NCI-H1417 treated with DMSO at 0.1 percent for 48 hours (cell line): ENCODE results near the gene NMD3.
"Not testable (repeated sequence)": the region's sequence is repeated elsewhere in the genome, so short reads cannot be mapped to it uniquely, and the experiment has no call there.

Experiments
- DNase-seq: peaks from one replicate; lab custom pipeline; 2025; lab: John Stamatoyannopoulos, UW

The NMD3 gene

GRCh38 chr3:161282387-161282786 lies 61.3 kb downstream of the NMD3 start:
- not testable (repeated sequence) for DNase-seq

GRCh38 chr3:161284989-161285388 lies 63.9 kb downstream of the NMD3 start:
- no peak for DNase-seq

DNA sequence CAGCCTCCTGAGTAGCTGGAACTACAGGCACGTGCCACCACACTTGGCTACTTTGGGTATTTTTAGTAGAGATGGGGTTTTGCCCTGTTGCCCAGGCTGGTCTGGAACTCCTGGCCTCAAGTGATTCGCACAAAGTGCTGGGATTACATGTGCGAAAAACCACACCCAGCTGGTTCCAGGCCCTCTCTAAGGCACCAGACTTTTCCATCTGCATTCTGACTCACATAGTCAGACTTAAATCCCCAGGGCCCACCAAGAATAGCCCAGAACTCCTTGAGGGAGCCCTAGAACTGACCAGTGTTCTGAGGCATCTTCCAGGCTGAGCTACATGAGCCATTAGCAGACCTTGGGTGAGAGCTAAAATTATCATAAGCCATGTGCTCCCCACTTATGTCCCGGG lies 68.1 kb downstream of the NMD3 start:
- no peak for DNase-seq

GRCh38 chr3:161291191-161291901 lies 70.2 kb downstream of the NMD3 start:
- DNase-seq = no peak

GRCh38 chr3:161293381-161293780 lies 72.3 kb downstream of the NMD3 start:
- no peak for DNase-seq

DNA sequence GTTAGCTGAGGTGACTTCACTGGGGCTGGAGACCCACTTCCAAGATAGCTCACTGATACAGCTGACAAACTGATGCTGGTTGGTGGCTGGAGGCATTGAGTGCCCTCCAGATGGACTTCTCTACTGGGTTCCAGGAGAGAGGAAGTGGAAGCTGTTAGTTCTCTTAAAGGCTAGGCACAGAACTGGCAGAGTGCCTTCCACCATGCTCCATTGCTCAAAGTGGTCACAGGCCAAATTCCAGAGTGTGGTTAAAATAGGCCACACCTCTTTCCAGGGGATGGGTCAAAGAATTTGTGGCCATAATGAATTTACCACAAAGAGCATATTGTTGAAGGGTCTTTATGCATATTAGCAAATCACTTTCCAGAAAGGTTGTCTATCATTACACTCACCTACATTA lies 74.2 kb downstream of the NMD3 start:
- no peak for DNase-seq

GRCh38 chr3:161296814-161297213 lies 75.7 kb downstream of the NMD3 start:
- DNase-seq = no peak
